Stimulated activated CD8-positive, alpha-beta memory T cell treated with anti-CD3 and anti-CD28 coated beads, Interleukin-4, amount 100 ng/mL, for 48 hours (primary cell): ENCODE data around the gene CAMSAP2.
A peak's percentile ranks its signal among the peaks of the same experiment; 100 is the strongest.

Experiments used
- DNase-seq: peaks from one replicate; pipeline ENCODE4 v3.0.0-alpha.2; 2020

Gene CAMSAP2

DNA sequence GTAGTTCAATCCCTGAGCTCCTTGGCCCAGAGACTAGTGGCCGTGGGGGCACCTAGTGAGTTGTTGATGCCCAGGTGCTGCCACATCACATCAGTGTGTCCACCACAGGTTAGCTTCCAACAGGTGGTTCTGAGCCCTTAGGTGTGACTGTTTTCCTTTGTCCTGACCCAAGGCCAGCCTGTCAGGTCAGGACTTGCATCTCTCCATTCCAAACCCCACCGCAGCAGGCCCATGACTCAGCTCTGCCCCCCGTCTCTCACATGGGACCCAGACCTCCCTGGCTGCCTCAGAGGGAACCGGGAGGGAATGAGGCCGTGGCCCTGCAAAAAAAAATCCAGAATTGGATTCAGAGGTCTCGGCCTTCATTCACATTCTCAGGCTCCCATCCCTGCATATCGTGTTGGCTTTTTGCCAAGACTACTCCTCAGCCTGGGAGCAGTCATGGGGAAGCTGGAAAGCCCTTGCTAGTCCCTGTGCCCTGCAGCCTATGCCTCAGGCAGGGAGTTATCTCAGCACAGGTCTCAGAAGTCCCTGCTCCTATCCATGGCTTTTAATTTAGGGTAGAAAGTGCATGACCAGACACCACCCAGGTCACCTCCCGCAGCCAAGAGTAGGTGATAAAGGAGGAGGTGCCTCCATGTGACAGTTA is 163.2 kb downstream of the CAMSAP2 start:
- no peak for DNase-seq

DNA sequence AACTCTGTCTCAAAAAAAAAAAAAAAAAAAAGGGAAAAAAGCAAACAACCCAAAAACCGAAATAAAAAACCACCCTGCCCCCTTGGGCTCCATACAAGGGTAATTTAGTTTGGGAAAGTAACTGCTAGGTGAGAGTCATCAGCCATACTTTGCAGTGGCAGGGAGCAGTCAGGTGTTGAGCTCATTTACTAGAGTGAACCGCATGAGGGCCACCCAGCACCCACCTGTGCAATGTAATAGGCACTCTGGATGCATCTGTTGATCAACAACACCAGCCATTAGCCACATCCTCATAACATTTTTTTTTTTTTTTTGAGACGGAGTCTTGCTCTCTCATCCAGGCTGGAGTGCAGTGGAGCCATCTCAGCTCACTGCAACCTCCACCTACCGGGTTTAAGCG is 165.1 kb downstream of the CAMSAP2 start:
- DNase-seq = no peak

DNA sequence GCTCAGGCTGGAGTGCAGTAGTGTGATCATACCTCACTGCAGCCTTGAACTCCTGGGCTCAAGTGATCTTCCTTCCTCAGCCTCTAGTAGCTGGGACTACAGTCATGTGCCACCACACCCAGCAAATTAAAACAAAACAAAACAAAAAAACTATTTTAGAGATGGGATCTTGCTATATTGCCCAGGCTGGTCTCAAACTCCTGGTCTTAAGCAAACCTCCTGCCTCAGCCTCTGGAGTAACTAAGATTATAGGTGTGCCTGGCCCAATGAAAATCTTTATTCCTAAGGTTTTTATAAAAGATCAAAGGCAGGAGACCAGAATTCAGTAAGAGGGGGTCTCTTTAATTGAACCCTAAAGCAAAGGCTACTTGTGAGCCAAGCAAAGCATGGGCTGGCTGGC is 166.1 kb downstream of the CAMSAP2 start:
- no peak for DNase-seq

DNA sequence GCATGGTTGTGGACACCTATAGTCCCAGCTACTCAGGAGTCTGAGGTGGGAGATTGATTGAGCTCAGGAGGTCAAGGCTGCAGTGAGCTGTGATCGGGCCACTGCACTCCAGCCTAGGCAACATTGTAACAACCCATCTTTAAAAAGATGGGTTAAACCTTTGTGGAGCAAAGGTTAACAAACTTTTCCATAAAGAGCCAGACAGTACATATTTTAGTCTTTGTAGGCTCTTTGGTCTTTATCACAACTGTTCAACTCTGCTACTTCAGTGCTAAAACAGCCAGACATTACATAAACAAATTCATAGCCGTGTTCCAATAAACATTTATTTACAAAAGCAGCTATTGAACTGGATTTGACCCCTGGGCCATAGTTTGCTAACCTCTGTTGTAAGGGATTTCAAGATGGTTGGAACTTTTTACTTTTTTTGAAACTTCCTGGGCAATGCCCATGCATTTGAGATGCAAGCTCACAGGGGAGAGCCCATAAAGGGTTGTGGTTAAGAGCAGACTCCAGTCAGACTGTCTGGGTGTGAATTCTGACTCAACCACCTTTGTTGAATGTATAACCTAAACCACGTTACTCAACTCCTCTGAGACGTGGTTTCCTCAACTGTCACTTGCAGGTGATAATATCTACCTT is 166.8 kb downstream of the CAMSAP2 start:
- DNase-seq = peak; percentile 54

DNA sequence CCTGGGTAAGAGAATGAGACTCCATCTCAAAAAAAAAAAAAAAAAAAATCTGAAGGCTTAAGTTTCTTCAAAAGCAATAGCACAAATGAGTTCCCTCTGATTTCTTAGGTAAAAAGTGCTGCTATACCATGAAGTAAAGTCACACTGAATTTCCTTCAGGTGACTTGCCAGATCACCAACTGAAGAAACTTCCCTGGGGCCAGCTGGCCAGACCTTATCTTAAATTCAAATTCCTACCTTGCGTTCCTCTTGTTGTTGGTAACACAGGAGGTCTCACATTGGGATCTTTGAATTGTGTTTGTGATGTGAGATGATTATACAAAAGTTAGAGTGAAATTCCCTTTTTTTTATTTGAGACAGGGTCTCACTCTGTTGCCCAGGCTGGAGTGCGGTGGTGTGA is 167.8 kb downstream of the CAMSAP2 start:
- DNase-seq = no peak

- no peak for DNase-seq
Measured at GRCh38 chr1:200907611-200908097, 169.0 kb downstream of the CAMSAP2 start.

- DNase-seq = no peak
Measured at GRCh38 chr1:200908191-200908868, 169.6 kb downstream of the CAMSAP2 start.

DNA sequence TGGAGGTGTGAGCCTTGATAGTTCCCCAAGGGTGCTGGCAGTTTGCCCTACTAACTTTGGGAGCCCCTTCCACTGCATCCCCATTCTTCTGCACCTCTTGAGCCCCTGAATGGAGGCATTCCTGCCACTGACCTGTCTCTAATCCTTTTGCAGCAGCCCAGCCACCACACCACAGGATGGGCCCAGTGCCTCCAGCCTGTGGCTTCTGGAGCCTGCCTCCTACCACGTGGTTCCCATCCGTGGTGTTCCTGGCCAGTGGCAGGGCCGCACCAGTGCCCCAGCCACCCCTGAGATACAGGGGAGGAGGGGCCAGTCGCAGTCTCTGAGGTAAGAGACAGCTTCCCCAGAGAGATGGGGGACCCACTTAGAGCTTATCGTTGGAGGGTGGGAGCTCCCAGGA is 170.4 kb downstream of the CAMSAP2 start:
- DNase-seq = no peak

DNA sequence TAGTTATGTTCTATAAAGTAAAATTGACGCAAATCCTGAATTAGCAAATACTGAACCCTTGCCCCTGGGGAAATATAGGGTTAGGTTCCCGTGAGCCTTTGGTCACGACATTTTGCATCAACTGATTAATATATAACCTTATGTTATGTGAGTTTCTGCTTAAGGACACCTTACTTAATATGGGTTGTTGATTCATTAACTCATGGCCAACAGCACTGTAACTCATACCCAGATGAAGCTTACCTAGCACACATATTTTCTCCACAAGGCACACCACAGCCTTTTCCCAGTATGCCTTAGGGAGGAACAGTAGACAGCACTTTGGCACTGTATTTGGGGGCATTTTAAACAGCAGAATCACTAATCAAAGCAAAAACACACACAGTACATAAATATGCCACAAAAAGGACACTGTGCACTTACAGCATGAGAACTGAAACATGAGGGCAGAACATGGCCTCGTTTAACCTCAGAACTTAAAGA is 171.1 kb downstream of the CAMSAP2 start:
- no peak for DNase-seq
